IMR-90 (cell line): ENCODE results near the gene NKX6-2. TPM values are rescaled to one million over a fixed set of nuclear protein-coding genes. Genes with fewer than 3 reads are reported as not detected.

ENCODE experiments used
- ATAC-seq: fragments of 200-7000 bp; cut with Tn5 transposase; 2 replicates; pipeline ENCODE4 v1.9.1; 2020; ENCODE audit warnings: low read depth, mild to moderate bottlenecking, moderate library complexity
- BruUV-seq: library from RNA; stranded (reverse); fragments of 400-500 nt; replicated peaks from 2 replicates; lab custom pipeline; 2021; lab: Mats Ljungman, UMichigan
- CTCF ChIA-PET: fragments of 300-600 bp; formaldehyde crosslinking; extraction: SDS; loops from one replicate; lab custom pipeline; 2021; ENCODE audit warnings: antibody characterized with exemption; lab: Yijun Ruan, JAX
- POLR2A ChIA-PET: fragments of 300-600 bp; sonication (Branson Sonifier 250); formaldehyde crosslinking; loops from one replicate; lab custom pipeline; 2022; ENCODE audit warnings: antibody characterized with exemption; ENCODE audit not compliant: unreplicated experiment; lab: Charles Lee
- DNase-seq: peaks from one replicate; pipeline ENCODE4 v3.0.0; 2013
- H2AFZ ChIP-seq: replicated peaks from 2 replicates; pipeline ENCODE3; 2013; ENCODE audit warnings: low read length, mild to moderate bottlenecking; ENCODE audit not compliant: poor library complexity
- H2AK5ac ChIP-seq: 2 replicates; pipeline ENCODE4 v1.6.1; 2013; ENCODE audit warnings: low read depth, low read length, inconsistent platforms
- H2AK9ac ChIP-seq: replicated peaks from 2 replicates; pipeline ENCODE3; 2013; ENCODE audit warnings: mild to moderate bottlenecking, low read depth, low read length, moderate library complexity; ENCODE audit not compliant: poor library complexity
- H2BK120ac ChIP-seq: 2 replicates; pipeline ENCODE4 v1.6.1; 2013; ENCODE audit warnings: low read depth, low read length, inconsistent platforms
- H2BK15ac ChIP-seq: 3 replicates; pipeline ENCODE4 v1.6.1; 2013; ENCODE audit warnings: low read depth, low read length, inconsistent platforms
- H2BK20ac ChIP-seq: 2 replicates; pipeline ENCODE4 v1.6.1; 2013; ENCODE audit warnings: low read depth, mild to moderate bottlenecking, inconsistent platforms, low read length, moderate library complexity
- H2BK5ac ChIP-seq: 2 replicates; pipeline ENCODE4 v1.6.1; 2013; ENCODE audit warnings: mild to moderate bottlenecking, low read depth, low read length, inconsistent platforms; ENCODE audit not compliant: poor library complexity, severe bottlenecking
- H3K14ac ChIP-seq: replicated peaks from 2 replicates; pipeline ENCODE4 v1.6.1; 2013; ENCODE audit warnings: low read depth, low read length, inconsistent platforms
- H3K18ac ChIP-seq: 2 replicates; pipeline ENCODE4 v1.6.1; 2013; ENCODE audit warnings: low read depth, low read length, control low read depth
- H3K23ac ChIP-seq: 2 replicates; pipeline ENCODE4 v1.6.1; 2013; ENCODE audit warnings: low read depth, low read length, inconsistent platforms
- H3K27ac ChIP-seq: 2 replicates; pipeline ENCODE4 v1.5.1; 2013; ENCODE audit warnings: mild to moderate bottlenecking, control low read depth, low read length; ENCODE audit not compliant: insufficient read depth
- H3K27me3 ChIP-seq: 2 replicates; pipeline ENCODE4 v1.6.1; 2013; ENCODE audit warnings: low read length; ENCODE audit not compliant: control insufficient read depth, insufficient read depth
- H3K36me3 ChIP-seq: 2 replicates; pipeline ENCODE4 v1.6.1; 2013; ENCODE audit warnings: low read length, mixed read lengths; ENCODE audit not compliant: control insufficient read depth, insufficient read depth
- H3K4ac ChIP-seq: 2 replicates; pipeline ENCODE4 v1.6.1; 2013; ENCODE audit warnings: low read depth, low read length, inconsistent platforms
- H3K4me1 ChIP-seq: 2 replicates; pipeline ENCODE4 v1.6.1; 2013; ENCODE audit warnings: low read length, mixed read lengths; ENCODE audit not compliant: control insufficient read depth, insufficient read depth
- H3K4me2 ChIP-seq: 2 replicates; pipeline ENCODE4 v1.6.1; 2013; ENCODE audit warnings: low read depth, mild to moderate bottlenecking, control low read depth, low read length, moderate library complexity
- H3K4me3 ChIP-seq: 2 replicates; pipeline ENCODE4 v1.5.1; 2013; ENCODE audit warnings: low read depth, mild to moderate bottlenecking, control low read depth, low read length, moderate library complexity; ENCODE audit not compliant: insufficient read depth
- H3K56ac ChIP-seq: 2 replicates; pipeline ENCODE4 v1.6.1; 2013; ENCODE audit warnings: low read length, inconsistent platforms; ENCODE audit not compliant: insufficient read depth; ENCODE audit errors: extremely low read depth
- H3K79me1 ChIP-seq, 2 experiments: 2 replicates each; pipeline ENCODE4 v1.6.1; 2013; ENCODE audit warnings: low read length in 2 of 2, inconsistent platforms in 1 of 2, low read depth in 1 of 2
- H3K9ac ChIP-seq: 2 replicates; pipeline ENCODE4 v1.6.1; 2013; ENCODE audit warnings: low read depth, low read length, control low read depth
- H3K9me1 ChIP-seq: 2 replicates; pipeline ENCODE4 v1.6.1; 2013; ENCODE audit warnings: low read length, inconsistent platforms; ENCODE audit not compliant: insufficient read depth
- H3K9me3 ChIP-seq: 2 replicates; pipeline ENCODE4 v1.6.1; 2013; ENCODE audit warnings: low read length; ENCODE audit not compliant: control insufficient read depth, insufficient read depth
- H4K20me1 ChIP-seq: 2 replicates; pipeline ENCODE4 v1.6.1; 2013; ENCODE audit warnings: low read length, inconsistent platforms; ENCODE audit not compliant: insufficient read depth
- H4K5ac ChIP-seq: 2 replicates; pipeline ENCODE4 v1.6.1; 2013; ENCODE audit warnings: mild to moderate bottlenecking, low read depth, low read length, control low read depth
- H4K8ac ChIP-seq, 2 experiments: 2 replicates each; pipeline ENCODE4 v1.6.1; 2013; ENCODE audit warnings: low read depth in 2 of 2, low read length in 2 of 2, control low read depth in 1 of 2, inconsistent platforms in 1 of 2
- H4K91ac ChIP-seq: 2 replicates; pipeline ENCODE4 v1.6.1; 2013; ENCODE audit warnings: low read depth, low read length, inconsistent platforms; ENCODE audit not compliant: insufficient read depth
- BHLHE40 ChIP-seq: fragments of 150-350 bp; IDR thresholded peaks from 2 replicates; pipeline ENCODE4 v1.6.1; 2016; ENCODE audit warnings: mild to moderate bottlenecking, low read depth, low read length
- CEBPB ChIP-seq: IDR thresholded peaks from 2 replicates; pipeline ENCODE4 v1.6.1; 2012; ENCODE audit warnings: low read depth, low read length, improper control_type of control experiment
- CHD1 ChIP-seq: IDR thresholded peaks from 2 replicates; pipeline ENCODE4 v1.6.1; 2012; ENCODE audit warnings: low read depth, low read length, improper control_type of control experiment
- CTCF ChIP-seq: conservative IDR thresholded peaks from 2 replicates; pipeline ENCODE4 v1.5.1; 2012; ENCODE audit warnings: mild to moderate bottlenecking, low read depth, low read length, improper control_type of control experiment
- FOS ChIP-seq: fragments of 150-350 bp; IDR thresholded peaks from 2 replicates; pipeline ENCODE4 v1.6.1; 2016; ENCODE audit warnings: low read depth, low read length
- MAFK ChIP-seq: IDR thresholded peaks from 2 replicates; pipeline ENCODE4 v1.6.1; 2012; ENCODE audit warnings: low read depth, low read length, improper control_type of control experiment
- MAZ ChIP-seq: IDR thresholded peaks from 2 replicates; pipeline ENCODE4 v1.6.1; 2012; ENCODE audit warnings: low read depth, mild to moderate bottlenecking, low read length, improper control_type of control experiment, moderate library complexity, borderline replicate concordance
- MXI1 ChIP-seq: IDR thresholded peaks from 2 replicates; pipeline ENCODE4 v1.6.1; 2012; ENCODE audit warnings: low read depth, mild to moderate bottlenecking, low read length, moderate library complexity, borderline replicate concordance
- NFE2L2 ChIP-seq: fragments of 150-350 bp; IDR thresholded peaks from 2 replicates; pipeline ENCODE4 v1.6.1; 2016; ENCODE audit warnings: low read depth, mild to moderate bottlenecking, low read length
- POLR2A ChIP-seq: IDR thresholded peaks from 2 replicates; pipeline ENCODE4 v1.6.1; 2012; ENCODE audit warnings: mild to moderate bottlenecking, low read depth, low read length
- RAD21 ChIP-seq: IDR thresholded peaks from 2 replicates; pipeline ENCODE4 v1.6.1; 2012; ENCODE audit warnings: low read length, improper control_type of control experiment
- RCOR1 ChIP-seq: IDR thresholded peaks from 2 replicates; pipeline ENCODE4 v1.6.1; 2012; ENCODE audit warnings: mild to moderate bottlenecking, low read length, improper control_type of control experiment; ENCODE audit not compliant: insufficient replicate concordance
- RFX5 ChIP-seq: IDR thresholded peaks from 2 replicates; pipeline ENCODE4 v1.8.0; 2012; ENCODE audit warnings: low read depth, mild to moderate bottlenecking, low read length, moderate library complexity
- SMC3 ChIP-seq: fragments of 150-350 bp; IDR thresholded peaks from 2 replicates; pipeline ENCODE4 v1.6.1; 2016; ENCODE audit warnings: low read depth, mild to moderate bottlenecking, antibody characterized with exemption, low read length, moderate library complexity
- WGBS, 2 experiments: methylation state at CpG; one replicate each; pipeline versions ENCODE4 v1.1.5 to v1.1.7; 2013; ENCODE audit warnings: missing lambda C conversion rate in 2 of 2; ENCODE audit not compliant: insufficient read length in 1 of 2; ENCODE audit errors: extremely low coverage in 2 of 2; 5-methylcytosine and 5-hydroxymethylcytosine counted together
- dilution Hi-C: fragments of 300-500 bp; cut with HindIII; formaldehyde crosslinking; loops from one replicate; pipeline ENCODE4 v1.14.3; 2018; ENCODE audit warnings: low sequenced_read_pairs; ENCODE audit not compliant: unreplicated experiment
- in situ Hi-C: fragments of 300-500 bp; cut with MboI; formaldehyde crosslinking; loops from 3 replicates; pipeline ENCODE4 v1.14.3; 2019; ENCODE audit warnings: low sequenced_read_pairs, inconsistent platforms, mixed read lengths
- intact Hi-C: fragments of 100-400 bp; cut with micrococcal nuclease; formaldehyde crosslinking; loops from 2 replicates; pipeline ENCODE4 v1.10.0; 2022
- polyA plus RNA-seq, 3 experiments: library from polyadenylated mRNA; depleted of rRNA; stranded (reverse); fragments of >200 nt; gene quantifications; 2 replicates each; pipeline ENCODE4 v1.2.3, GENCODE V29; 2012; ENCODE audit warnings: low replicate concordance in 1 of 3
- total RNA-seq: library from RNA; depleted of rRNA; stranded (reverse); fragments of >200 nt; gene quantifications from 2 replicates; pipeline ENCODE4 v1.2.3, GENCODE V29; 2012
- TF ChIP-seq, protein P1 (sequence below): fragments of 150-350 bp; IDR thresholded peaks from 2 replicates; pipeline ENCODE4 v1.6.1; 2016; ENCODE audit warnings: low read depth, mild to moderate bottlenecking, low read length, moderate library complexity, borderline replicate concordance
- TF ChIP-seq, protein P2 (sequence below): fragments of 150-350 bp; IDR thresholded peaks from 2 replicates; pipeline ENCODE4 v1.6.1; 2017; ENCODE audit warnings: mild to moderate bottlenecking, antibody characterized with exemption, low read length, low read depth

The NKX6-2 gene
- total and polyA plus RNA-seq, 2 of the 4 experiments (the other 2 are of a cell fraction): not detected

DNA sequence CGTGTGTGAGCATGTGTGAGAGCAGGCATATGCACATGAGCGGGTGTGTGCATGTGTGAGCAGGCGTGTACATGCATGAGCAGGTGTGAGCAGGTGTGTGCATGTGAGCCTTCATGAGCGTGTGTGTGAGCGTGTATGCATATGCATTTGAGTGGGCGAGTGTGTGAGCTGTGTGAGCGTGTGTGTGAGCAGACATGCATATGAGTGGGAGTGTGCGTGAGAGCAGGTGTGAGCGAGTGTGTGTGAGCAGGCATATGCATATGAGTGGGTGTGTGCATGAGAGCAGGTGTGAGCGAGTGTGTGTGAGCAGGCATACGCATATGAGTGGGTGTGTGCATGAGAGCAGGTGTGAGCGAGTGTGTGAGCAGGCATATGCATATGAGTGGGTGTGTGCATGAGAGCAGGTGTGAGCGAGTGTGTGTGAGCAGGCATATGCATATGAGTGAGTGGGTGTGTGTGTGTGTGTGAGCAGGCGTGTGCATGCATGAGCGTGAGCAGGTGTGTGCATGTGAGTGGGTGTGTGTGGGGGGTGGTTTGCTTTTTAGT lies 30.7 kb downstream of the NKX6-2 start:
- Histone ChIP-seq H2AK5ac (no peak overlapping the region), H3K4me2 (no peak overlapping the region), H3K4ac (no peak overlapping the region), H4K20me1 (no peaks in the 10 kb centered on the region), H3K27me3 (no peaks in the 10 kb centered on the region), H4K5ac (no peak overlapping the region), H3K14ac (no peak overlapping the region), H4K91ac (no peak overlapping the region), H2AFZ (no peak overlapping the region), H3K23ac (no peak overlapping the region), H3K4me3 (no peak overlapping the region), H3K79me1 (0 out of 4 replicates have a peak, but pooled peaks cover 0 to 4% of the 10 kb centered on the region in 2 experiments), H3K27ac (no peak overlapping the region), H2BK5ac (no peak overlapping the region), H3K9me3 (no peaks in the 10 kb centered on the region; the same call in 1 of the 2 replicates), H3K56ac (no peak overlapping the region), H3K4me1 (no peaks in the 10 kb centered on the region), H2AK9ac (no peak overlapping the region), H3K9me1 (peaks cover 11% of the 10 kb centered on the region), H3K9ac (no peak overlapping the region), H2BK20ac (no peak overlapping the region), H2BK15ac (no peak overlapping the region), H4K8ac (no peak overlapping the region), H3K18ac (no peak overlapping the region), H3K36me3 (peaks cover 14% of the 10 kb centered on the region), H2BK120ac (no peak overlapping the region)
- intact Hi-C loops (no loop called here), dilution Hi-C loops (no loop called here), in situ Hi-C loops (no loop called here)
- no TSS peak for BruUV-seq
- WGBS, 2 experiments: 97% methylated on average over 15 of the region's 15 CpGs; no CpG with 5 or more reads in 1 of the 2 experiments
- POLR2A ChIA-PET: no interaction called here
- CTCF ChIA-PET: no interaction called here
- TF ChIP-seq, protein P1, sequence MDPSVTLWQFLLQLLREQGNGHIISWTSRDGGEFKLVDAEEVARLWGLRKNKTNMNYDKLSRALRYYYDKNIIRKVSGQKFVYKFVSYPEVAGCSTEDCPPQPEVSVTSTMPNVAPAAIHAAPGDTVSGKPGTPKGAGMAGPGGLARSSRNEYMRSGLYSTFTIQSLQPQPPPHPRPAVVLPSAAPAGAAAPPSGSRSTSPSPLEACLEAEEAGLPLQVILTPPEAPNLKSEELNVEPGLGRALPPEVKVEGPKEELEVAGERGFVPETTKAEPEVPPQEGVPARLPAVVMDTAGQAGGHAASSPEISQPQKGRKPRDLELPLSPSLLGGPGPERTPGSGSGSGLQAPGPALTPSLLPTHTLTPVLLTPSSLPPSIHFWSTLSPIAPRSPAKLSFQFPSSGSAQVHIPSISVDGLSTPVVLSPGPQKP: no peak
- TF ChIP-seq MAFK (no peak), NFE2L2 (no peak), BHLHE40 (no peak), CTCF (no peak), RAD21 (no peak), POLR2A (no peak), CEBPB (no peak), CHD1 (no peak), RFX5 (no peak), RCOR1 (no peak), FOS (no peak), MAZ (no peak), SMC3 (no peak), MXI1 (no peak)
- TF ChIP-seq, protein P2, sequence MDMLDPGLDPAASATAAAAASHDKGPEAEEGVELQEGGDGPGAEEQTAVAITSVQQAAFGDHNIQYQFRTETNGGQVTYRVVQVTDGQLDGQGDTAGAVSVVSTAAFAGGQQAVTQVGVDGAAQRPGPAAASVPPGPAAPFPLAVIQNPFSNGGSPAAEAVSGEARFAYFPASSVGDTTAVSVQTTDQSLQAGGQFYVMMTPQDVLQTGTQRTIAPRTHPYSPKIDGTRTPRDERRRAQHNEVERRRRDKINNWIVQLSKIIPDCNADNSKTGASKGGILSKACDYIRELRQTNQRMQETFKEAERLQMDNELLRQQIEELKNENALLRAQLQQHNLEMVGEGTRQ: no peak
- DNase-seq (no peak), ATAC-seq (no peak)
